Activated CD8-positive, alpha-beta T cell treated with anti-CD3 and anti-CD28 coated beads for 36 hours (primary cell): ENCODE measurements around the gene ACYP1. TPM values are rescaled to one million over a fixed set of nuclear protein-coding genes. Genes with fewer than 3 reads are reported as not detected.

ENCODE experiments used
- ATAC-seq: fragments of 200-7000 bp; cut with Tn5 transposase; one replicate; pipeline ENCODE4 v1.10.0; 2021; ENCODE audit warnings: mild to moderate bottlenecking, moderate library complexity
- CTCF ChIA-PET: fragments of 350-600 bp; sonication (Branson Sonifier 250); formaldehyde crosslinking; loops from one replicate; lab custom pipeline; 2021; ENCODE audit warnings: antibody characterized with exemption; lab: Charles Lee
- POLR2A ChIA-PET: fragments of 350-600 bp; sonication (Branson Sonifier 250); formaldehyde crosslinking; loops from one replicate; lab custom pipeline; 2021; ENCODE audit warnings: antibody characterized with exemption; lab: Charles Lee
- DNase-seq: peaks from one replicate; pipeline ENCODE4 v3.0.0-alpha.2; 2020
- H3K27ac Mint-ChIP-seq: one replicate; pipeline ENCODE4 v1.8.0; 2021; ENCODE audit warnings: mild to moderate bottlenecking, mixed read lengths
- H3K27me3 Mint-ChIP-seq: one replicate; pipeline ENCODE4 v1.8.0; 2021; ENCODE audit warnings: mixed read lengths
- H3K36me3 Mint-ChIP-seq: one replicate; pipeline ENCODE4 v1.8.0; 2021; ENCODE audit warnings: low read depth, mixed read lengths
- H3K4me1 Mint-ChIP-seq: one replicate; pipeline ENCODE4 v1.8.0; 2021; ENCODE audit warnings: low read depth, mixed read lengths
- H3K4me3 Mint-ChIP-seq: one replicate; pipeline ENCODE4 v1.8.0; 2021; ENCODE audit warnings: mild to moderate bottlenecking, moderate library complexity, mixed read lengths
- H3K9me3 Mint-ChIP-seq: one replicate; pipeline ENCODE4 v1.8.0; 2021; ENCODE audit warnings: mixed read lengths
- intact Hi-C: fragments of 100-400 bp; cut with micrococcal nuclease; formaldehyde crosslinking; loops from one replicate; pipeline ENCODE4 v1.10.0; 2022
- total RNA-seq, 2 experiments: library from RNA; stranded (reverse); gene quantifications; one replicate each; pipeline ENCODE4 v1.2.3, GENCODE V29; 2021
- TF ChIP-seq, protein P1 (sequence below): fragments of 200-600 bp; IDR thresholded peaks from one replicate; pipeline ENCODE4 v1.8.0; 2022; ENCODE audit warnings: antibody characterized with exemption, mild to moderate bottlenecking

The ACYP1 gene
- total RNA-seq, 2 experiments from 2014 or later: 33.9 to 38.6 TPM

DNA sequence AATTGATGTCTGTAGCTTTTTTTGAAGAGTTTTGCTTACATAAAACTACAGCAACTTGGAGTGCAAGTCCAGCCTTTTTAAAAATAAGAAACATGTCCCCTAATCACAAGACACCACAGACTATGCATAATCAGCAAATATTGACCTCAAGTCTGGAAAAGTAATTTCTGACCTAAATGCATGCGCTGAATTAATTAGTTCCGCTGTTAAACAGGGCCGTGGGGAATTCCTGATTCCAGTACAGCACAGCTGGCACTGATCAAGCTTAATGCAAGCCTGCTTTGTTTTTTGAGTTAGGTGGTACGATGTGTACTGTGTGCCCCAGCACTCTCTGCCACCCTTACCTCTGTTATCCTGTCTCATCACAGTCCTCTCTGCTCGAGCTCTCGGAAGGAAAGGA is 21.8 kb downstream of the ACYP1 start:
- Mint-ChIP-seq H3K4me1 (peaks cover 29% of the 10 kb centered on the region), H3K27ac (no peak overlapping the region), H3K4me3 (no peak overlapping the region), H3K27me3 (no peaks in the 10 kb centered on the region), H3K9me3 (no peaks in the 10 kb centered on the region), H3K36me3 (peaks cover 23% of the 10 kb centered on the region)
- TF ChIP-seq, protein P1, sequence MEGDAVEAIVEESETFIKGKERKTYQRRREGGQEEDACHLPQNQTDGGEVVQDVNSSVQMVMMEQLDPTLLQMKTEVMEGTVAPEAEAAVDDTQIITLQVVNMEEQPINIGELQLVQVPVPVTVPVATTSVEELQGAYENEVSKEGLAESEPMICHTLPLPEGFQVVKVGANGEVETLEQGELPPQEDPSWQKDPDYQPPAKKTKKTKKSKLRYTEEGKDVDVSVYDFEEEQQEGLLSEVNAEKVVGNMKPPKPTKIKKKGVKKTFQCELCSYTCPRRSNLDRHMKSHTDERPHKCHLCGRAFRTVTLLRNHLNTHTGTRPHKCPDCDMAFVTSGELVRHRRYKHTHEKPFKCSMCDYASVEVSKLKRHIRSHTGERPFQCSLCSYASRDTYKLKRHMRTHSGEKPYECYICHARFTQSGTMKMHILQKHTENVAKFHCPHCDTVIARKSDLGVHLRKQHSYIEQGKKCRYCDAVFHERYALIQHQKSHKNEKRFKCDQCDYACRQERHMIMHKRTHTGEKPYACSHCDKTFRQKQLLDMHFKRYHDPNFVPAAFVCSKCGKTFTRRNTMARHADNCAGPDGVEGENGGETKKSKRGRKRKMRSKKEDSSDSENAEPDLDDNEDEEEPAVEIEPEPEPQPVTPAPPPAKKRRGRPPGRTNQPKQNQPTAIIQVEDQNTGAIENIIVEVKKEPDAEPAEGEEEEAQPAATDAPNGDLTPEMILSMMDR: no peak
- intact Hi-C loops: no loop called here
- ATAC-seq (no peak), DNase-seq (no peak)
- POLR2A ChIA-PET: interaction anchor here (1.0 kb wide), 1 partner anchor 137 kb away, joined by 3 read pairs; no protein-coding TSS in a partner anchor
- CTCF ChIA-PET: interaction anchor here (1.1 kb wide), 1 partner anchor 181 kb away, joined by 3 read pairs; no protein-coding TSS in a partner anchor

DNA sequence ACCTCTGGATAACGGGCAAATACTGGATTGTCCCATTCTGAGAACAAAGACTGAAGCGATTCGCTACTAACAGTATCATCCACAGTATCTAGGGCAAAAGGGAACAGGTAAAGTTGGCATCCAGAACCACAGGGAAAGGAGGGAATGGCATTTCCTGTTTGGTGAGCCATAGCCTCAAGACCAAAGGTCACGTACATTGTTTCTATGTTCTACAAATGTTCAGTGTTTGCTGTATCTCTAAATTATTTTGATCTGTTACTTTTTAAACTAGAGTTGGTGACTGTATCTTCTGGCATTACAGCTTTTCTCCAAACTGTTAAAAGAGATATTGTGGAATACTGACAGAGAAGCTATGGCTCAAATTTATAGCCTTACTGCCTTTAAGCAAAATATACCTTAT is 22.2 kb downstream of the ACYP1 start:
- ChIA-PET POLR2A (interaction anchor here (1.0 kb wide), 1 partner anchor 136 kb away, joined by 3 read pairs; no protein-coding TSS in a partner anchor), CTCF (interaction anchor here (1.1 kb wide), 1 partner anchor 181 kb away, joined by 3 read pairs; no protein-coding TSS in a partner anchor)
- Mint-ChIP-seq H3K4me3 (no peak overlapping the region), H3K36me3 (peaks cover 23% of the 10 kb centered on the region), H3K27me3 (no peaks in the 10 kb centered on the region), H3K27ac (no peak overlapping the region), H3K4me1 (peaks cover 25% of the 10 kb centered on the region), H3K9me3 (no peaks in the 10 kb centered on the region)
- ATAC-seq: no peak
- TF ChIP-seq, protein P1: no peak
- no peak for DNase-seq
- intact Hi-C loops: no loop called here

- peaks cover 22% of the 10 kb centered on the region for H3K36me3 Mint-ChIP-seq
These were observed 22.9 kb downstream of the ACYP1 start for GRCh38 chr14:75040959-75041358.

DNA sequence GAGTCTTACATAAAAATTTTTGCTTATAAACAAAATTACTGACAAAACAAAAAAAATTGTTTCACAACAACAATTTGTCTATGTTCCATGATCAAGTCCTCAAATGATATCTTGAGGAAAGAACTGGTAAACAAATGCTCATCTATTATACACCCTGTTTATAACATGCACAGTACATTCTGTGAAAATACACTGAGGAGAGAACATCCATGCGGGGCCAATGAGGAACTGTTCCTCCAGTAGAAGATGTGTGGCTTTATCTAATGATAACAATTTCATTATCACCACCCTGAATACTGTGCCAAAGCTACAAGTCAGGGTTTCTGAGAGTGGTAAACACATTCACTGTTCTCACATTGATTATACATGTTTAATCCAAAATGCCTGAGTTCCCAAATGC is 23.3 kb downstream of the ACYP1 start:
- ATAC-seq (no peak), DNase-seq (no peak)
- Mint-ChIP-seq H3K4me3 (no peak overlapping the region), H3K36me3 (peaks cover 23% of the 10 kb centered on the region), H3K27ac (no peak overlapping the region), H3K4me1 (peaks cover 16% of the 10 kb centered on the region), H3K9me3 (no peaks in the 10 kb centered on the region), H3K27me3 (no peaks in the 10 kb centered on the region)
- TF ChIP-seq, protein P1: no peak
- ChIA-PET CTCF (interaction anchor here (1.0 kb wide), 1 partner anchor 95 kb away, joined by 3 read pairs; no protein-coding TSS in a partner anchor), POLR2A (no interaction called here)
- intact Hi-C loops: no loop called here

More at GRCh38 chr14:75040959-75041358, 22.9 kb downstream of the ACYP1 start:
- no peak for DNase-seq
- TF ChIP-seq, protein P1: no peak
- Mint-ChIP-seq H3K4me1 (peaks cover 19% of the 10 kb centered on the region), H3K9me3 (no peaks in the 10 kb centered on the region), H3K27me3 (no peaks in the 10 kb centered on the region), H3K4me3 (no peak overlapping the region), H3K27ac (no peak overlapping the region)
- intact Hi-C loops: no loop called here
- ChIA-PET POLR2A (no interaction called here), CTCF (interaction anchor here (1.0 kb wide), 1 partner anchor 95 kb away, joined by 3 read pairs; no protein-coding TSS in a partner anchor)
- ATAC-seq: no peak

- intact Hi-C loops: no loop called here
- H3K36me3 Mint-ChIP-seq: peaks cover 39% of the 10 kb centered on the region
- no peak for ATAC-seq
These were observed 30.9 kb downstream of the ACYP1 start for GRCh38 chr14:75032939-75033338.

More at GRCh38 chr14:75032939-75033338, 30.9 kb downstream of the ACYP1 start:
- POLR2A ChIA-PET: interaction anchor here (1.3 kb wide), 1 partner anchor 12 kb away, joined by 3 read pairs; no protein-coding TSS in a partner anchor
- CTCF ChIA-PET: interaction anchor here (1.2 to 2.2 kb wide), 2 partner anchors 10 to 55 kb away, joined by 3 to 7 read pairs; no protein-coding TSS in a partner anchor
- no peaks in the 10 kb centered on the region for H3K27me3 Mint-ChIP-seq
- TF ChIP-seq, protein P1: no peak
- H3K4me1 Mint-ChIP-seq: no peaks in the 10 kb centered on the region
- no peak overlapping the region for H3K27ac Mint-ChIP-seq
- H3K9me3 Mint-ChIP-seq: no peaks in the 10 kb centered on the region
- H3K4me3 Mint-ChIP-seq: no peak overlapping the region
- DNase-seq: no peak
